ENCODE data around the gene CD276. TPM values are rescaled to one million over a fixed set of nuclear protein-coding genes. Genes with fewer than 3 reads are reported as not detected.

Gene CD276
- total RNA-seq, 1 donor from 2014 or later, result 133 TPM

GRCh38 chr15:73691396-73691795 lies 7.2 kb downstream of the CD276 start:
- Mint-ChIP-seq H3K27me3 (no peaks in the 10 kb centered on the region), H3K4me3 (no peak overlapping the region), H3K9me3 (no peaks in the 10 kb centered on the region), H3K36me3 (peaks cover 12% of the 10 kb centered on the region), H3K4me1 (ENCODE audit: unreplicated experiment) (peaks cover 38% of the 10 kb centered on the region), H3K27ac (no peak overlapping the region)
- DNase-seq (ENCODE audit: extremely low spot score, unreplicated experiment), result no peak
- TF ChIP-seq CTCF (conservative IDR thresholded peaks at IDR 0.05), result no peak

- peaks cover 48% of the 10 kb centered on the region for H3K4me1 Mint-ChIP-seq (ENCODE audit: unreplicated experiment)
- no peaks in the 10 kb centered on the region for H3K27me3 Mint-ChIP-seq
- no peaks in the 10 kb centered on the region for H3K9me3 Mint-ChIP-seq
- no peak overlapping the region for H3K4me3 Mint-ChIP-seq
- peak overlapping the region; percentile 13 for H3K27ac Mint-ChIP-seq
- peaks cover 15% of the 10 kb centered on the region for H3K36me3 Mint-ChIP-seq
- DNase-seq (ENCODE audit: extremely low spot score, unreplicated experiment), result no peak
- TF ChIP-seq CTCF (conservative IDR thresholded peaks at IDR 0.05), result no peak
These were observed 10.2 kb downstream of the CD276 start for GRCh38 chr15:73694419-73694818.

- Mint-ChIP-seq H3K9me3 (no peaks in the 10 kb centered on the region), H3K4me3 (no peak overlapping the region), H3K27ac (no peak overlapping the region), H3K4me1 (ENCODE audit: unreplicated experiment) (peaks cover 56% of the 10 kb centered on the region), H3K36me3 (peaks cover 20% of the 10 kb centered on the region), H3K27me3 (no peaks in the 10 kb centered on the region)
- no peak for TF ChIP-seq CTCF (conservative IDR thresholded peaks at IDR 0.05)
- DNase-seq (ENCODE audit: extremely low spot score, unreplicated experiment), result no peak
These were observed 11.8 kb downstream of the CD276 start for GRCh38 chr15:73695773-73696640.

DNA sequence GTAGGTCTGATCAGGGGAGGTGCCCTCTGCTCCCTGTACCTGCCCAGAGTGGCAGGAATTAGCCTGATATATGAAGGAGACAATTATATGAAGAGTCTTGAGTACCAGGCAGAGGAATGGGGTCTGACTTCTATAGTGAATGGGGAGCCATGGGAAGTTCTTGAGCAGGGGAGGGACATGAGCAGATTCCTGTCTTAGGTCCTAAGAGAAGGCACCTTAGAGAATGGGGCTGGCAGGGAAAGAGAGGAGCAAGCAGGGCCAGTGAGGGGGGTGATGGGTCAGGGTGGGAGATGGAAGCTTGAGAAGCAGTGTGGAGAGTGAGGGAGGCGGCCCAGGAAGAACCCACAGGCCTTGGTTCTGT lies 12.4 kb downstream of the CD276 start:
- Mint-ChIP-seq H3K36me3 (peaks cover 20% of the 10 kb centered on the region), H3K27ac (peak overlapping the region; percentile 55)

DNA sequence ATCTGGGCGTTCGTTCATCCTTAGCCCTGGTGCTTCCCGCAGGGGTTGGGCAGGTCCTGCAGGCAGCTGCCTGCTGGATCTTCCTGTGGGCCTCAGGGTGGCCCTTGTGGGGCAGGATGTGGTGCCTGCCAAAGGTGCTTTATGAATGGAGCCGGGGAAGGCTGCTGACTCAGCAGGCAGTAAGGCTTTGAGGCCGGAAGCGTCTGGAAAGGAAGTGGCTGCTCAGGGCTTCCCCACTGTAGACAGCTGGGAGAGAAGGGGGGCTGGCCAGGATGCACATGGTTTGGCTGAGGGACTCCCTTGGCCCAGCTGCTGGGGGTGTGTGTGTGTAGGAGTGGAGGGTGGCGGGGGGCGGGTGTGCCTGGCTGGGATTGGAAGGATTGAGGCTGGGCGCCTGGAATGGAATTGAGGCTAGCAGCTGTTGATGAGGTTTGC lies 12.9 kb downstream of the CD276 start:
- Mint-ChIP-seq H3K27me3 (no peaks in the 10 kb centered on the region), H3K9me3 (no peaks in the 10 kb centered on the region), H3K4me3 (peak overlapping the region; percentile 44), H3K4me1 (ENCODE audit: unreplicated experiment) (peaks cover 56% of the 10 kb centered on the region), H3K36me3 (peaks cover 20% of the 10 kb centered on the region), H3K27ac (peak overlapping the region; percentile 55)
- DNase-seq (ENCODE audit: extremely low spot score, unreplicated experiment), result no peak
- TF ChIP-seq CTCF (conservative IDR thresholded peaks at IDR 0.05), result no peak

More for the DNA sequence above, 12.4 kb downstream of the CD276 start:
- Mint-ChIP-seq H3K27me3 (no peaks in the 10 kb centered on the region), H3K4me3 (peak overlapping the region; percentile 44), H3K9me3 (no peaks in the 10 kb centered on the region), H3K4me1 (ENCODE audit: unreplicated experiment) (peaks cover 56% of the 10 kb centered on the region)
- TF ChIP-seq CTCF (conservative IDR thresholded peaks at IDR 0.05), result no peak
- DNase-seq (ENCODE audit: extremely low spot score, unreplicated experiment), result no peak
